ENCODE measurements around the gene CFAP77. TPM values are rescaled to one million over a fixed set of nuclear protein-coding genes. Genes with fewer than 3 reads are reported as not detected.

The CFAP77 gene
- total RNA-seq, 1 donor from 2014 or later, result under 0.01 TPM

- DNase-seq (ENCODE audit: low read depth in 2 of 2), result no peak
These were observed 37.9 kb downstream of the CFAP77 start for GRCh38 chr9:132447902-132448301.

GRCh38 chr9:132451276-132451675 lies 41.3 kb downstream of the CFAP77 start:
- DNase-seq (ENCODE audit: low read depth in 2 of 2), result no peak

GRCh38 chr9:132456241-132456640 lies 46.2 kb downstream of the CFAP77 start:
- no peak for DNase-seq (ENCODE audit: low read depth in 2 of 2)

- no peak for DNase-seq (ENCODE audit: low read depth in 2 of 2)
These were observed 47.7 kb downstream of the CFAP77 start for GRCh38 chr9:132457504-132458236.

- no peak for DNase-seq (ENCODE audit: low read depth in 2 of 2)
These were observed 48.4 kb downstream of the CFAP77 start for GRCh38 chr9:132458432-132458831.

- DNase-seq (ENCODE audit: low read depth in 2 of 2), result no peak
These were observed 49.6 kb downstream of the CFAP77 start for GRCh38 chr9:132459661-132460060.

GRCh38 chr9:132460240-132460639 lies 50.2 kb downstream of the CFAP77 start:
- DNase-seq (ENCODE audit: low read depth in 2 of 2), result no peak

GRCh38 chr9:132461281-132461896 lies 51.4 kb downstream of the CFAP77 start:
- DNase-seq (ENCODE audit: low read depth in 2 of 2), result no peak

- DNase-seq (ENCODE audit: low read depth in 2 of 2), result no peak
These were observed 52.0 kb downstream of the CFAP77 start for GRCh38 chr9:132461971-132462370.

- no peak for DNase-seq (ENCODE audit: low read depth in 2 of 2)
These were observed 54.5 kb downstream of the CFAP77 start for GRCh38 chr9:132464547-132464946.

- no peak for DNase-seq (ENCODE audit: low read depth in 2 of 2)
These were observed 55.2 kb downstream of the CFAP77 start for GRCh38 chr9:132465131-132465635.

- DNase-seq (ENCODE audit: low read depth in 2 of 2), result no peak
These were observed 62.2 kb downstream of the CFAP77 start for GRCh38 chr9:132472199-132472598.

GRCh38 chr9:132472599-132472998 lies 62.6 kb downstream of the CFAP77 start:
- no peak for DNase-seq (ENCODE audit: low read depth in 2 of 2)

GRCh38 chr9:132474253-132474652 lies 64.2 kb downstream of the CFAP77 start:
- DNase-seq (ENCODE audit: low read depth in 2 of 2), result no peak

GRCh38 chr9:132478353-132479050 lies 68.5 kb downstream of the CFAP77 start:
- no peak for DNase-seq (ENCODE audit: low read depth in 2 of 2)

GRCh38 chr9:132479733-132480132 lies 69.7 kb downstream of the CFAP77 start:
- DNase-seq (ENCODE audit: low read depth in 2 of 2), result no peak

- no peak for DNase-seq (ENCODE audit: low read depth in 2 of 2)
These were observed 71.2 kb downstream of the CFAP77 start for GRCh38 chr9:132481053-132481849.

- DNase-seq (ENCODE audit: low read depth in 2 of 2), result no peak
These were observed 72.3 kb downstream of the CFAP77 start for GRCh38 chr9:132482196-132482813.

- DNase-seq (ENCODE audit: low read depth in 2 of 2), result no peak
These were observed 75.4 kb downstream of the CFAP77 start for GRCh38 chr9:132485393-132485792.

- DNase-seq (ENCODE audit: low read depth in 2 of 2), result no peak
These were observed 76.8 kb downstream of the CFAP77 start for GRCh38 chr9:132486706-132487350.

GRCh38 chr9:132487351-132487791 lies 77.4 kb downstream of the CFAP77 start:
- no peak for DNase-seq (ENCODE audit: low read depth in 2 of 2)
